ENCODE measurements around the gene SSC4D.

DNA sequence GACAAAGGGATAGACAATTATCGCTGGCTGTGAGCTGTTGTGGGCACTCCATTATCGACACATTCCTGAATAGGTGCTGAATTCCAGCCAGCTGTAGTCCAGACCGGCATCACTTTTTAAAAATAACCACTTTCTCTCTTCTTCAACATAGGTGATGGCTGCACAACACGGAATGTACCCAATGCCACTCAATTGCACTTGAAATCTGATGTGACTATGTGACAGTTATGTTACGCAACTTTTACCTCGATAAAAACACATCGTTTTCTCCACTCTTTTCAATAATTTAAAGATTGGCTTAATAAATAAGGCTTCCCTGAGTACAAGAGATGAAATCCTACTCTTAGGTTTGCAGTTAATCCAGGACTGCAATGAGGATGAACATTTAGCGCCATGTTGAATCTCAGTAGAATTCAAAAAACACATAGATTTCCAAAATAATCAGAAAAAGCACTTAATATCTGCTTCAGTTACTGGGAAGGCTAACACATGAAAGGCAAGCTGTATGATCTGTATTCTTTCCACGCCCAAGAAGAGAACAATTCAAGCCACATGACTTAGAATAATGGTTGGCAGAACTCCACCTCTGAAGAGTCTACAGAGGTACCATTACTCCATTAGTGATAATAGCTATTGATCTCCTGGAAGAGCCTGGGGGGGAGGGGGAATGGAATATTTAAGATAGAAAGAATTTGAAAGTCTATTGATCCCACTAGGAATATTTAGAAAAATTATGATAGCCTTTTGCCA lies 54.3 kb downstream of the SSC4D start:
- TF ChIP-seq, protein P1, sequence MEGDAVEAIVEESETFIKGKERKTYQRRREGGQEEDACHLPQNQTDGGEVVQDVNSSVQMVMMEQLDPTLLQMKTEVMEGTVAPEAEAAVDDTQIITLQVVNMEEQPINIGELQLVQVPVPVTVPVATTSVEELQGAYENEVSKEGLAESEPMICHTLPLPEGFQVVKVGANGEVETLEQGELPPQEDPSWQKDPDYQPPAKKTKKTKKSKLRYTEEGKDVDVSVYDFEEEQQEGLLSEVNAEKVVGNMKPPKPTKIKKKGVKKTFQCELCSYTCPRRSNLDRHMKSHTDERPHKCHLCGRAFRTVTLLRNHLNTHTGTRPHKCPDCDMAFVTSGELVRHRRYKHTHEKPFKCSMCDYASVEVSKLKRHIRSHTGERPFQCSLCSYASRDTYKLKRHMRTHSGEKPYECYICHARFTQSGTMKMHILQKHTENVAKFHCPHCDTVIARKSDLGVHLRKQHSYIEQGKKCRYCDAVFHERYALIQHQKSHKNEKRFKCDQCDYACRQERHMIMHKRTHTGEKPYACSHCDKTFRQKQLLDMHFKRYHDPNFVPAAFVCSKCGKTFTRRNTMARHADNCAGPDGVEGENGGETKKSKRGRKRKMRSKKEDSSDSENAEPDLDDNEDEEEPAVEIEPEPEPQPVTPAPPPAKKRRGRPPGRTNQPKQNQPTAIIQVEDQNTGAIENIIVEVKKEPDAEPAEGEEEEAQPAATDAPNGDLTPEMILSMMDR (IDR thresholded peaks at IDR 0.05; ENCODE audit: low read depth, low read length), result no peak
- no peak for TF ChIP-seq POLR2A (IDR thresholded peaks at IDR 0.05; ENCODE audit: extremely low read depth, insufficient read length)
- TF ChIP-seq MYC (IDR thresholded peaks at IDR 0.05; ENCODE audit: low read depth, low read length), result no peak
